HG02642 (cell line): ENCODE results near the gene ROBO1.
"Not testable (repeated sequence)": the region's sequence is repeated elsewhere in the genome, so short reads cannot be mapped to it uniquely, and the experiment has no call there.

Experiments used
- ATAC-seq: cut with Tn5 transposase; IDR thresholded peaks from one replicate; pipeline ENCODE4 v1.9.1; 2021; ENCODE audit warnings: mild to moderate bottlenecking; ENCODE audit not compliant: unreplicated experiment, poor library complexity

Gene ROBO1

DNA sequence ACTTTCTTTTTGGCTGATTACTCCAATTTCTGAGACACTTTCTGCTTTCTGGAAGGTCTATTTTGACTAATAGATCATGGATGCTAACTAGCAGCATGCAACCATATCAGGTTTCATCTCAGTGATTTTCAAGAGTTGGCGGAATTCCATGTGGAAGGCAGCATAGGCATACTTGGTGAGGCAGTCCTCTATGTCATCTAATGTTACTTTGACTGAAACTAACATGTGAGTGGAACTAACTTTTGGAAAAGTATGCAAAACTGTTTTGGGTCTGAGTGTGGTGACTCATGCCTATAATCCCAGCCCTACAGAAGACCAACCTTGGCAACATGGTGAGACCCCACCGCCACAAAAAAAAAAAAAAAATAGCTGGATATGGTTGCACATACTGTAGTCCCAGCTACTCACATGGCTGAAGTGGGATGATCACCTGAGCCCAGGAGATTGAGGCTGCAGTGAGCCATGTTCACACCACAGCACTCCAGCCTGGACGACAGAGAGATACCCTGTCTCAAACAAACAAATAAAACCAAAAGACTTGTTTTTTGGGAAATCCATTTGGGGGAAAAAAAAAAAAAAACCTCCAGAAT lies 1033.7 kb downstream of the ROBO1 start:
- ATAC-seq = no peak

DNA sequence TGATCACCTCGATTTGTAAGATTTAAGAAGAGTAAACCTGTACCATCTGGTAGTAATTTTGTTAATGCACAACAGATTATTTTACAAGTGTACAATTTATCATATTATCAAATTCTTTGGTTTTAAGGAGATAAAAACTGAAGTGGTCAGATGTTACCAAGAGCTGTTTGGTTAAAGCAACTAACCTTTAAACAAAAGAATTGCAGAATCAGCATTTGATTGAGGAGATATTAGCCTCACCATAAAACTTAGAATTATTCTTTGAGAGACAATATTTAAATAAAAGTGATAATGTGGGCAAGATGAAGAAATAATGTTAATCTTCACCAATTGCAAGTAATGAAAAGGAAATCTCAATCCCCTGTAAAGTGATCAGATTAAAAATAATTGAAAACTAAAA lies 1034.9 kb downstream of the ROBO1 start:
- ATAC-seq = no peak

- ATAC-seq = no peak
These were observed 1035.3 kb downstream of the ROBO1 start for GRCh38 chr3:78732471-78732870.

DNA sequence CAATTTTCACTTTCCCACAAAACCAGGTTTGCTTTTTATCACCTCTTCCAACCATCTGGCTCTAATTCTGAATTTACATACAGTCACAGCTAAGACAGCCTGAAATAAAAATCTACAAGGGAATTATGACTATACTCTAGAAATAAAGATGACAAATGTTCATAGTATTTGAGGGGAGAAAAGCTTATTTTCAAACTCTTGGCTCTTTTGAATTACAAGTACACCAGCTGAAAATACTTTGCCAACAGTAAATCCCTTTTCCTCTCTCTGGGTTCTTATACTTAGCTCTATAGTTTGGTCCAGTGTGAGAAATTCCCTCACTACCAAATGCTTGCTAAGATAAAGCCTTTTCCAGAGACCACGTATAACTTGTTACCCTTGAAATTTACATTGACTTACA lies 1037.9 kb downstream of the ROBO1 start:
- ATAC-seq = no peak

- no peak for ATAC-seq
These were observed 1039.2 kb downstream of the ROBO1 start for GRCh38 chr3:78728406-78729145.

DNA sequence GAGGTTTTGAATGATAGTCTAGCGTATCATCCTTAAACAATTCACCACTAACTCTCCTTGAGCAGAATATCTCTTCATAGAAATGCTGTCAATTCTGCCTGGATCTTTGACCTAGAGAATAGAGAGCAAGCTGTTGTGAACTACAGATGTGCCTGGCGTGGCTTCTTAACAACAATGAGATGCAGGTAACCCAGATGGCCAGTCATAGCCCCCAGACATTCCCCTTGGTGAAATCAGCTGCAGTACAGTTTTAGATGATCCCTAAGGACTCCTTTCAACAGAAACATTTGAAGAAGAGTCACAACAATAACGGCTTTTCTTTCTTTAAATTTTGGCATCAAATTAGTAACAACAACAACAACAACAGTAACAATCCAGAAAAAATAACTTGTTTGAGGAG lies 1041.3 kb downstream of the ROBO1 start:
- no peak for ATAC-seq

- ATAC-seq = no peak
These were observed 1042.0 kb downstream of the ROBO1 start for GRCh38 chr3:78725703-78726246.

- ATAC-seq = no peak
These were observed 1042.9 kb downstream of the ROBO1 start for GRCh38 chr3:78724859-78725258.

DNA sequence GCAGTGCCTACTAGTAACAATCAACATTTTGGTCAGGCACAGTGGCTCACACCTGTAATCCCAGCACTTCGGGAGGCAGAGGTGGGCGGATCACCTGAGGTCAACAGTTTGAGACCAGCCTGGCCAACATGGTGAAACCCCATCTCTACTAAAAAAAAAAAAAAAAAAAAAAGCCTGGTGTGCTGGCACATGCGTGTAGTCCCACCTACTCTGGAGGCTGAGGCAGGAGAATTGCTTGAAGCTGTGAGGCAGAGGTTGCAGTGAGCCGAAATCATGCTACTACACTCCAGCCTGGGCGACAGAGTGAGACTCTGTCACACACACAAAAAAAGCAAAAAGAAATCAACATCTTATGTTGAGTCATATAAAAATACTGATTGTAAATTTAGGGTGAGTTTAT lies 1043.4 kb downstream of the ROBO1 start:
- not testable (repeated sequence) for ATAC-seq

DNA sequence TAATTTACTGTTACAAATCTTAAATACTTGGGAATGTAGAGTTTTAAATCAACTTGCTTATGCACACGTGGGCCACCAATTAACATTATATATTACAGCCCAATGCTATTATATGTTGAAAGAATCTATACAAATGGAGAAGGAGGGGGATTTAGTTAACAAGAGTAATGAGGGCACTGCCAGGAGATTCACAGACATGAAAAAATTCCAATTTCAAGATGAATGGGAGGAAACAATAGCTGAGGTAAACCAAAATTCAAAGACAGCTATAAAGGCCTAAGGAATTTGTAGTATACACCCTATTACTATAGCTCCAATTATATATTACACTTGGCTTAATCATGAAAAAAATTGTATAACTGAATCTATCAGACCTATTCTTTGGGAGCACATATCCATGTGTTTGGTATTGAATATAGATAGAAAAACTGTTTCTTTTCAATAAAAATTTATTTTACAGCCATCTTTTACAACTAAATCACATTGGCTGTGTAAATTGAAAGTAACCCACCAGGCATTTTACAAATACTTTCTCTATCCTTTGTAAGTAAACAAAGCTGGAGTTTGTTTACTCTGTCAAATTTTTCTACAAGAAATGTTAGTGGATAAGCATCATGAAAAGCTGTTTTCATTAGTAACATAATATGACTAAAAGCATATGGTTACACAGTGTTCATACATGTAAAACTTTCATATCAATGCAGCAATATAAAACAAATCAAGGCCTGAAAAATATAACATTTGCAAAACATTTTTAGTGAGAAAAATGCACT lies 1045.8 kb downstream of the ROBO1 start:
- no peak for ATAC-seq

- no peak for ATAC-seq
These were observed 1049.1 kb downstream of the ROBO1 start for GRCh38 chr3:78718707-78719106.

DNA sequence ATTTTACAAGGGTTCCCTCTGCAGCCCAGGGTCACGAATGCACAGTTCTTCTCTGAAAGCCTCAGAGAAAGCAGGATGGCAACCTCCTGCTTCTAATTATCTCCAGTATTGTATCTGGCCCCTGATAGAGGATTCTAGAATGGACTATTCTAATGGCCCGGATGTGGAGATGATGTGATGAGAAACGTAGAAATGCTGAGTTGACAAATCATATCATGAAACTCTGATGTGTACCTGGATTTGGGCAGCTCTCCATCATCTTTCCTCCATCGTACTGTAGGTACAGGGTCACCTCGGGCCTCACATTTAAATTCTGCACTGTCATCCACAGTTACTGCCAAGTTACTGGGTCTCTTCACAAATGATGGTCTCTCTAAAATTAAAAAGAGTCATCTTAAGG lies 1050.8 kb downstream of the ROBO1 start:
- no peak for ATAC-seq

GRCh38 chr3:78712941-78713340 lies 1054.9 kb downstream of the ROBO1 start:
- no peak for ATAC-seq

GRCh38 chr3:78712270-78712669 lies 1055.5 kb downstream of the ROBO1 start:
- no peak for ATAC-seq

GRCh38 chr3:78708565-78709073 lies 1059.2 kb downstream of the ROBO1 start:
- ATAC-seq = no peak

DNA sequence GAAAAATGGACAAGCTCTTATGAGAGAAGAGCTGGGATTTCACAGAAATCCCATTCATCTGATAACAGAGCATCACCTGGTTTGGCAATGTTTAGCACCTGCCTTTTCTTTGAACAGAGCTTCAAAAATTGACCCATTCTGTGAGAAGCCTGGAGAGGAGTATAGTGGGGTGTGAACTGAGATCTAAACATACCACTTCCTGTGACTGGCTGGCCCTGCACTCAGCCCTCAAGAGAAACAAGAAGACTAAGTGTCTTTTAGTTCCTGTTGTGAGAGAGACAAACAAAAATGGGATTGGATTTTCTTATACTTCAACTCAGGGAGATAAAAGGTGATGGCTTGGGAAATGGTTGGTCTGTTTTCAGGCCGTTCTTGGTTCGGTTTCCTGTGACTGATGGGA lies 1060.2 kb downstream of the ROBO1 start:
- no peak for ATAC-seq

DNA sequence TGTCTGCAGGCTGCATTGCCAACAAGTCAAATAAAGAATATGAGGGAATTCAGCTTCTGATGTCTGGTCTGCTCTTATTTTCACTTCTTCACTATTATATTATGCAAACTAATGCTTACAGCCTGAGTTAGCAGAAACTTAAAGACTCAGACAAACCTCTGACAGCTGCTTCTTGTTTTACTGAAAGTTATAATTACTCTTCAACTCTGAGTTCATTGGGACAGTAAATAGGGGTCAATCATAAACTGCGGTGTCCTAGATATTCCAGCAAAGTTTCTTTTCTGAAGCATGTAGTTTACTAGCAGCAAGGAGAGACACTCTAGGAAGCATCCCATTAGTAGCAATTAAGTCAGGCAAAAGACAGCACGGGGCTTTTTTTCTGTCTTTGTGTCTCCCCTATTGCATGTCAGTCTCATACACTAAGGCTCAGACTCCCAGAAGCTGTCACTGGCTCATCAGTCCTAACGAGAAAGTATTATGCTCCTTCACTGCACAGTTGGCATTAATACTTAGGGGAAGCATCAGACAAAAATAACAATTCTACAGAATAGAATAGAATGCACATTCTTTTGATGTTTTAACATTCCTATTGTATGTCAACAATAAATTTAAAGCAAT lies 1060.8 kb downstream of the ROBO1 start:
- no peak for ATAC-seq

DNA sequence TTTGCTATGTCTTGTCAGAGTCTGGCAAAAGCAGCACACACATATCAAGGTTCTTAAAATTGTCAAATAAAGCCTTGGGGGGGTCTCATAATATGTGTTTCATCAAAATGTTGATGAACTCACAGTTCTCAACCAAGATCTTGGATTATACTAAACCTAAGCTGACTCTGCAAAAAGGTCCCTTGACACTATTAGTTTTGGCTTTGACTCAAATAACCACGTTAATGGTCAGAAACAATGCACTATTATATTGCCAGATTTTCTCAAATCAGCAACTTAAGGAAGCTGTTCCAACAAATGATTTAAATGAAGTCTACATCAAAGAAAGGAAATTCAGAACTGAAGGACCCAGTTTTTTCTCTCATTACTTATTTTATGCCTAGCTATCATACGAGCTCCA lies 1063.9 kb downstream of the ROBO1 start:
- no peak for ATAC-seq

- no peak for ATAC-seq
These were observed 1066.3 kb downstream of the ROBO1 start for GRCh38 chr3:78701537-78701936.

- ATAC-seq = no peak
These were observed 1069.4 kb downstream of the ROBO1 start for GRCh38 chr3:78698431-78698830.

GRCh38 chr3:78697426-78697825 lies 1070.4 kb downstream of the ROBO1 start:
- ATAC-seq = no peak
